GM03348 (cell line): ENCODE results near the gene FRMD6.

ENCODE experiments used
- DNase-seq: peaks from one replicate; pipeline ENCODE4 v3.0.0; 2012; ENCODE audit warnings: low spot score

Gene FRMD6

GRCh38 chr14:51780006-51780692 is 128.4 kb downstream of the FRMD6 start:
- DNase-seq, result peak; percentile 82
